Measurements from ENCODE around the gene RPS21. TPM values are rescaled to one million over a fixed set of nuclear protein-coding genes. Genes with fewer than 3 reads are reported as not detected.

Gene RPS21
- total RNA-seq, 1 donor from 2014 or later: 830 TPM

DNA sequence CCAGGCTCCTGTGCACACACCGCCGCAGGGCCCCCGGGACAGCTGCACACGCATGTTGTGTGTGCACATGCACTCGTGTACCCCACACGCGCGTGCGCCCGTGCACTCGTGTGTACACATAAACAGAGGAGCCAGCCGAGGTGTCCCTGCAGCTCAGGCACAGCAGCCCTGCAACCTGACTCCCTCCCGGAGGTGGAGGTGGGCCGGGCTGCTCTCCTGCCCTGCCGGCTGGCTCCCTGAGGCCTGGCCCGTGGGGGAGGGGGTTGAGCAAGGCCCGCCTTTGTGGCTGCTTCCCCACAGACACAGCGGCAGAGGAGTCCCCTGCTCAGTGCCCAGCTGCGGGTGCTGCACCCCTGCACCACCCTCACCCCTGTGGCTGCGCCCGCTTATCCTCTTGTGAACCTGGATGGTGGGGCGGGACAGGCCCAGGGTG is 39.8 kb downstream of the RPS21 start:
- no peak overlapping the region for H3K27ac Mint-ChIP-seq (ENCODE audit: unreplicated experiment)
- no peaks in the 10 kb centered on the region for H3K36me3 Mint-ChIP-seq (ENCODE audit: low read depth)
- peaks cover 16% of the 10 kb centered on the region for H3K27me3 Mint-ChIP-seq (ENCODE audit: low read depth)
- no peak for DNase-seq (ENCODE audit: low spot score)
- H3K4me3 Mint-ChIP-seq (ENCODE audit: unreplicated experiment): no peak overlapping the region
- TF ChIP-seq, protein P1, sequence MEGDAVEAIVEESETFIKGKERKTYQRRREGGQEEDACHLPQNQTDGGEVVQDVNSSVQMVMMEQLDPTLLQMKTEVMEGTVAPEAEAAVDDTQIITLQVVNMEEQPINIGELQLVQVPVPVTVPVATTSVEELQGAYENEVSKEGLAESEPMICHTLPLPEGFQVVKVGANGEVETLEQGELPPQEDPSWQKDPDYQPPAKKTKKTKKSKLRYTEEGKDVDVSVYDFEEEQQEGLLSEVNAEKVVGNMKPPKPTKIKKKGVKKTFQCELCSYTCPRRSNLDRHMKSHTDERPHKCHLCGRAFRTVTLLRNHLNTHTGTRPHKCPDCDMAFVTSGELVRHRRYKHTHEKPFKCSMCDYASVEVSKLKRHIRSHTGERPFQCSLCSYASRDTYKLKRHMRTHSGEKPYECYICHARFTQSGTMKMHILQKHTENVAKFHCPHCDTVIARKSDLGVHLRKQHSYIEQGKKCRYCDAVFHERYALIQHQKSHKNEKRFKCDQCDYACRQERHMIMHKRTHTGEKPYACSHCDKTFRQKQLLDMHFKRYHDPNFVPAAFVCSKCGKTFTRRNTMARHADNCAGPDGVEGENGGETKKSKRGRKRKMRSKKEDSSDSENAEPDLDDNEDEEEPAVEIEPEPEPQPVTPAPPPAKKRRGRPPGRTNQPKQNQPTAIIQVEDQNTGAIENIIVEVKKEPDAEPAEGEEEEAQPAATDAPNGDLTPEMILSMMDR (IDR thresholded peaks at IDR 0.05): no peak
- H3K9me3 Mint-ChIP-seq (ENCODE audit: low read depth): no peaks in the 10 kb centered on the region
- no peaks in the 10 kb centered on the region for H3K4me1 Mint-ChIP-seq (ENCODE audit: low read depth)

DNA sequence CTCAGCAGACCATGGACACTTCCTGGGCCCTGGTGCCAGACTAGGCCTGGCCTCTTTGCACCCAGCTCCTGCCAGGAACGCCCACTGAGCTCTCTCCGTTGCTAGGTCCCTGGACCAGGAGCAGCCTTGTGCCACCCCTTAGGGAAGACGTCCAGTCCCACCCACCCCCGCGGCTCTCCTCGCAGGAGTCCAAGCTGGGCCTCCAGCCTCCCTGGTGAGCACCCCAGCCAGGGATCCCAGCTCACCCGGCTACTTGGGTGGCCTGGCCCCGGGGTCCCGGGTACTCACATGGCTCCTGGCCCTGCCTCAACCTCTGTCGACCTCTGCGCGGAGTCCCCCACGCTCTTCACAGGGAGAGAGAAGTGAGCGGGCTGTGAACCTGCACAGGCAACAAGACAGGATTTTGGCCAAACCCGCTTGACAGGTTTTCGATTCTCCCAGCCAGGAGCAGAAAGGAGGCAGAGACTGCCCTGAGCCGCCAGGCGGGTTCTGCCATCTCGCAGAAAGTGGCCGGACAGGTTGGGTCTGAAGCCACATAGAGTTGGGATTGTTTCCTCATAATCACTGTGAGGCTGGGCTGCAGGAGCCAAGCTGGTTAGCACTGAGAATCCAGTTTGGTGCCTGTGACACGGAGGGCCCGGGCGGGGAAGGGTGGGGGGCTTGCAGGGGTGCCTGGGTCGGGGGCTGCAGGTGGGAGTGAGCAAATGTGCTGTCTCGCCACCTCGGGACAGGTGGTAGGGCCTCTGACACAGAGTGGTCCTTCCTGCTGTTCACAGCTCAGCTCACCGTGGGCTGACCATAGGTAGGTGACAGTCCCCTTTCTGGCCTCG is 40.5 kb downstream of the RPS21 start, which contains the start of gene RBBP8NL:
TSS of gene RBBP8NL (minus strand) at position 368 of the 830 bp plus-strand sequence. CDS start 7,892 bp downstream, outside the sequence.
- Mint-ChIP-seq H3K4me1 (ENCODE audit: low read depth) (no peaks in the 10 kb centered on the region), H3K36me3 (ENCODE audit: low read depth) (no peaks in the 10 kb centered on the region), H3K9me3 (ENCODE audit: low read depth) (no peaks in the 10 kb centered on the region), H3K27ac (ENCODE audit: unreplicated experiment) (no peak within 1 kb of the TSS), H3K4me3 (ENCODE audit: unreplicated experiment) (no peak within 1 kb of the TSS), H3K27me3 (ENCODE audit: low read depth) (peaks cover 16% of the 10 kb centered on the region)
- DNase-seq (ENCODE audit: low spot score): no peak
- TF ChIP-seq, protein P1 (IDR thresholded peaks at IDR 0.05): no peak

DNA sequence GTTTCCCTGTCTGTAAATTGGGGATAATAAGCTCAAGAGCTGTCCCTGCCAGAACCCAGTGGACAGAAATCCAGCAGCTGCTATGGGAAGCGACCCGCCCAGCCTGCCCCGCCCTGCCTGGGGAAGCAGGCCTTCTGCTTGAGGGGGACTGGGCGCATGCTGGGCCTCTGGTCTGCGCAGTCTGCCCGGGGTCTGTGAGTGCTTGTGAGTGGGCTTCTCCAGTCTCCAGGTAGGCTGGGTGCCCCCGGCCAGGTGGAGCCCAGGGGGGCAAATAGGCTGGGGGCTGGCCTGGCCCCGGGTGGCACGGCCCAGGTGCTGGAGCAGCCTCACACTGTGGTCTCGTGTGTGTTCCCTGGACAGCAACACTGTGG is 41.1 kb downstream of the RPS21 start:
- H3K36me3 Mint-ChIP-seq (ENCODE audit: low read depth): no peaks in the 10 kb centered on the region

DNA sequence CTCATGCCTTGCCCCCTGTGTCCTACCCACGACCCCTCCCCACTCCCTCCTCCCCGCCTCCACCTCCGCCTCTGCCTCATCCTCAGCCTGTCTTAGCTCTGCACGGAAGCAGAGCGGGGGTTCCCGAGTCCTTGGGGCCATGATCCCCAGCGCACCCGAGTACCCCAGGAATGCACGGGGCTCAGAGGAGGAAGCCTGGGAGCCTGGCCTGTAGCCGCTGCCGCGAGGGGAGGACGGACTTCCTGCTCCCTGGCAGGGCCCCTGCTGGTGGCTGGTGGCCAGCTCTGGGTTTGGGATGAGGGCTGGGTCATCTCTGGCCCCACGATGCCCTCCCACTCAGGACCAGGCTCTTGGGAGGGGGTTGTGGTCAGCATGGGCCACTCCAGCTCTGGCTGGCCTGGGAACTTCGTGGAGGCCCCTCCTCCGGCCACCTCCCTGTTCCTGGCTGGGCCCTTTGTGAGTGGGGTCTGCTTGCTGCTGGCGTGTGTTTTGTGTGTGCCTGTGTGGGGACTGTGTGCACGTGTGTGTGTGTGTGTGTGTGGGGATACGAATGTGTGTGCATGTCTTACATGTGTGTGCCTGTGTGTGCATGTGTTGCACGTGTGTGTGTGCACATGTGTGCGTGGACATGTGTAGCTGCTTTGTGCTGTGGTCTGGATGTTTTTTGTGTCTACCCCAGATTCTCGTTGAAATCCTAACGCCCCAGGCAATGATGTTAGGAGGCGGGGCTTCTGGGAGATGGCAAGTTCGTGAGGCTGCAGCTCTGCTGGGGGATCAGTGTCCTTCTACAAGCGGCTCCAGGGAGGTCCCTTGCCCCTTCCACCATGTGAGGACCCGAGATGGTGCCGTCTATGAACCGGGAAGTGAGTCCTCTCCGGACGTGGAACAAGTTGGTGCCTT is 41.7 kb downstream of the RPS21 start:
- H3K27me3 Mint-ChIP-seq (ENCODE audit: low read depth): peaks cover 17% of the 10 kb centered on the region
- no peak overlapping the region for H3K4me3 Mint-ChIP-seq (ENCODE audit: unreplicated experiment)
- H3K27ac Mint-ChIP-seq (ENCODE audit: unreplicated experiment): no peak overlapping the region
- H3K4me1 Mint-ChIP-seq (ENCODE audit: low read depth): no peaks in the 10 kb centered on the region
- no peaks in the 10 kb centered on the region for H3K9me3 Mint-ChIP-seq (ENCODE audit: low read depth)
- TF ChIP-seq, protein P1 (IDR thresholded peaks at IDR 0.05): no peak
- H3K36me3 Mint-ChIP-seq (ENCODE audit: low read depth): no peaks in the 10 kb centered on the region
- DNase-seq (ENCODE audit: low spot score): no peak

More for the DNA sequence above, 41.1 kb downstream of the RPS21 start:
- no peak for DNase-seq (ENCODE audit: low spot score)
- TF ChIP-seq, protein P1 (IDR thresholded peaks at IDR 0.05): no peak
- Mint-ChIP-seq H3K4me1 (ENCODE audit: low read depth) (no peaks in the 10 kb centered on the region), H3K27me3 (ENCODE audit: low read depth) (peaks cover 16% of the 10 kb centered on the region), H3K9me3 (ENCODE audit: low read depth) (no peaks in the 10 kb centered on the region), H3K27ac (ENCODE audit: unreplicated experiment) (no peak overlapping the region), H3K4me3 (ENCODE audit: unreplicated experiment) (no peak overlapping the region)
